ENCODE data around the gene HSPA1B. TPM values are rescaled to one million over a fixed set of nuclear protein-coding genes. Genes with fewer than 3 reads are reported as not detected.
"Not testable (repeated sequence)": the region's sequence is repeated elsewhere in the genome, so short reads cannot be mapped to it uniquely, and the experiment has no call there.

HSPA1B gene
- polyA plus RNA-seq, 2 of the 4 experiments (the other 2 are of a cell fraction): 70.6 to 125 TPM

GRCh38 chr6:31865205-31866118 lies 37.9 kb downstream of the HSPA1B start:
- no peak for DNase-seq (ENCODE audit: low read depth in 1 of 2, low spot score in 1 of 2)
- H3K27ac ChIP-seq: no peak overlapping the region
- H3K4me1 ChIP-seq: peaks cover 4% of the 10 kb centered on the region; the same call in 1 of the 3 replicates
- CTCF ChIA-PET: interaction anchor here (0.6 to 1.6 kb wide), 8 partner anchors 9 to 88 kb away, joined by 3 to 5 read pairs (median 3); no protein-coding TSS in a partner anchor
- WGBS (ENCODE audit: missing lambda C conversion rate): 74% methylated on average over 20 of the region's 21 CpGs
- H3K9me3 ChIP-seq: no peaks in the 10 kb centered on the region
- no peak overlapping the region for H3K4me3 ChIP-seq
- TF ChIP-seq MAZ (IDR thresholded peaks at IDR 0.05; ENCODE audit: borderline replicate concordance, low read depth, low read length): no peak
- TF ChIP-seq, protein P1, sequence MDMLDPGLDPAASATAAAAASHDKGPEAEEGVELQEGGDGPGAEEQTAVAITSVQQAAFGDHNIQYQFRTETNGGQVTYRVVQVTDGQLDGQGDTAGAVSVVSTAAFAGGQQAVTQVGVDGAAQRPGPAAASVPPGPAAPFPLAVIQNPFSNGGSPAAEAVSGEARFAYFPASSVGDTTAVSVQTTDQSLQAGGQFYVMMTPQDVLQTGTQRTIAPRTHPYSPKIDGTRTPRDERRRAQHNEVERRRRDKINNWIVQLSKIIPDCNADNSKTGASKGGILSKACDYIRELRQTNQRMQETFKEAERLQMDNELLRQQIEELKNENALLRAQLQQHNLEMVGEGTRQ (IDR thresholded peaks at IDR 0.05): no peak
- TF ChIP-seq E2F6 (IDR thresholded peaks at IDR 0.05; ENCODE audit: borderline replicate concordance, low read depth): no peak
- no peak for TF ChIP-seq RARB (CRISPR knock-in tag; IDR thresholded peaks at IDR 0.05)
- TF ChIP-seq ESRRA (IDR thresholded peaks at IDR 0.05; ENCODE audit: borderline replicate concordance, low read length): no peak
- TF ChIP-seq NFE2L2 (conservative IDR thresholded peaks at IDR 0.05; ENCODE audit: low read length): no peak
- TF ChIP-seq, protein P2, sequence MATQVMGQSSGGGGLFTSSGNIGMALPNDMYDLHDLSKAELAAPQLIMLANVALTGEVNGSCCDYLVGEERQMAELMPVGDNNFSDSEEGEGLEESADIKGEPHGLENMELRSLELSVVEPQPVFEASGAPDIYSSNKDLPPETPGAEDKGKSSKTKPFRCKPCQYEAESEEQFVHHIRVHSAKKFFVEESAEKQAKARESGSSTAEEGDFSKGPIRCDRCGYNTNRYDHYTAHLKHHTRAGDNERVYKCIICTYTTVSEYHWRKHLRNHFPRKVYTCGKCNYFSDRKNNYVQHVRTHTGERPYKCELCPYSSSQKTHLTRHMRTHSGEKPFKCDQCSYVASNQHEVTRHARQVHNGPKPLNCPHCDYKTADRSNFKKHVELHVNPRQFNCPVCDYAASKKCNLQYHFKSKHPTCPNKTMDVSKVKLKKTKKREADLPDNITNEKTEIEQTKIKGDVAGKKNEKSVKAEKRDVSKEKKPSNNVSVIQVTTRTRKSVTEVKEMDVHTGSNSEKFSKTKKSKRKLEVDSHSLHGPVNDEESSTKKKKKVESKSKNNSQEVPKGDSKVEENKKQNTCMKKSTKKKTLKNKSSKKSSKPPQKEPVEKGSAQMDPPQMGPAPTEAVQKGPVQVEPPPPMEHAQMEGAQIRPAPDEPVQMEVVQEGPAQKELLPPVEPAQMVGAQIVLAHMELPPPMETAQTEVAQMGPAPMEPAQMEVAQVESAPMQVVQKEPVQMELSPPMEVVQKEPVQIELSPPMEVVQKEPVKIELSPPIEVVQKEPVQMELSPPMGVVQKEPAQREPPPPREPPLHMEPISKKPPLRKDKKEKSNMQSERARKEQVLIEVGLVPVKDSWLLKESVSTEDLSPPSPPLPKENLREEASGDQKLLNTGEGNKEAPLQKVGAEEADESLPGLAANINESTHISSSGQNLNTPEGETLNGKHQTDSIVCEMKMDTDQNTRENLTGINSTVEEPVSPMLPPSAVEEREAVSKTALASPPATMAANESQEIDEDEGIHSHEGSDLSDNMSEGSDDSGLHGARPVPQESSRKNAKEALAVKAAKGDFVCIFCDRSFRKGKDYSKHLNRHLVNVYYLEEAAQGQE (IDR thresholded peaks at IDR 0.05): no peak
- TF ChIP-seq CHD4 (IDR thresholded peaks at IDR 0.05; ENCODE audit: borderline replicate concordance): no peak
- no peak for TF ChIP-seq PHF8 (IDR thresholded peaks at IDR 0.05; ENCODE audit: borderline replicate concordance, low read depth)
- no peak for TF ChIP-seq NR3C1 (IDR thresholded peaks at IDR 0.05)
- no peak for TF ChIP-seq CBX8 (IDR thresholded peaks at IDR 0.05)
- no peak for TF ChIP-seq MYC (IDR thresholded peaks at IDR 0.05; ENCODE audit: borderline replicate concordance, low read length)
- no peak for TF ChIP-seq NPAS2 (CRISPR knock-in tag; IDR thresholded peaks at IDR 0.05; ENCODE audit: borderline replicate concordance)
- TF ChIP-seq HOXA7 (CRISPR knock-in tag; IDR thresholded peaks at IDR 0.05): no peak
- FAIRE-seq: no peak
- H3K4me2 ChIP-seq: no peak overlapping the region
- POLR2A ChIA-PET: interaction anchor here (0.5 kb wide), 1 partner anchor 30 kb away, joined by 3 read pairs; no protein-coding TSS in a partner anchor
- ATAC-seq: no peak

DNA sequence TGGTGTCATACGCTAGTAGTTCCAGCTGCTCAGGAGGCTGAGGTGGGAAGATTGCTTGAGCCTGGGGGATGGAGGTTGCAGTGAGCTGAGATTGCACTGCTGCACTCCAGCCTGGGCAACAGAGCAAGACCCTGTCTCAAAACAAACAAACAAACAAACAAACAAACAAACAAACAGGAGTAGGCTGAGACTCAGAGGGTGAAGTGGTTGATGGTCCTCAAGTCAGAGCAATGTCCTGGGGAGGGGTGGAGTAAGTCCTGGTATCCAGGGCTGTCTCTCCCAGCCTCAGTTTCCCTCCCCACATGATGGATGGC lies 41.1 kb downstream of the HSPA1B start:
- not testable (repeated sequence) for DNase-seq (ENCODE audit: low read depth in 1 of 2, low spot score in 1 of 2); FAIRE-seq
- CTCF ChIA-PET: interaction anchor here (1.1 kb wide), 1 partner anchor 322 kb away, joined by 3 read pairs; the partner anchor contains the start of gene ATP6V1G2

DNA sequence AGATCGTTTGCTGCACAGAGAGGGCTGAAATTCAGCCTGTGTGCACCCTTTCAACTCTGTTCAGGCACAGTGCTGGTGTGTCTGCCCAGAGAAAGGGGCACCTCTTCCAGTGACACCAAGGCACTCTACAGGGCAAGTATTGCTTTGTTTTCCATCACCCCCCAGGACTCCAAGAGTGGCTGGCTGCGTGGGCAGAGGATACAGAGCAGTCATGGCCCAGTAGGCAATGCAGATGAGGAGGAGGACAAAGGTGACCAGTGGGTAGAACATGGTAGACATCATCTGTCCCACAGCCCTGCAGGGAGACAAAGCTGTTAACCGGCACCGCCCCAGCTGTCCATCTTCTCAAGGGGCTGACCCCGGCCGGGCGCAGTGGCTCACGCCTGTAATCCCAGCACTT lies 41.8 kb downstream of the HSPA1B start:
- 68% methylated on average over 6 of the region's 8 CpGs for WGBS (ENCODE audit: missing lambda C conversion rate)
- no peak overlapping the region for H3K4me3 ChIP-seq
- no peak for ATAC-seq
- ChIA-PET CTCF (interaction anchor here (1.1 kb wide), 1 partner anchor 323 kb away, joined by 3 read pairs; the partner anchor contains the start of gene ATP6V1G2), POLR2A (no interaction called here)
- no peaks in the 10 kb centered on the region; the same call in 2 of the 3 replicates for H3K4me1 ChIP-seq
- no peak overlapping the region for H3K4me2 ChIP-seq
- H3K9me3 ChIP-seq: no peaks in the 10 kb centered on the region
- DNase-seq (ENCODE audit: low read depth in 1 of 2, low spot score in 1 of 2): no peak
- FAIRE-seq: no peak
- no peak overlapping the region for H3K27ac ChIP-seq
- no peak for TF ChIP-seq HOXA7 (CRISPR knock-in tag; IDR thresholded peaks at IDR 0.05)
- TF ChIP-seq RNF2 (IDR thresholded peaks at IDR 0.05; ENCODE audit: borderline replicate concordance, low read depth): no peak
- TF ChIP-seq CBX2 (IDR thresholded peaks at IDR 0.05; ENCODE audit: borderline replicate concordance, low read depth): no peak
- TF ChIP-seq NFE2L2 (conservative IDR thresholded peaks at IDR 0.05; ENCODE audit: low read length): no peak
- no peak for TF ChIP-seq JUNB (IDR thresholded peaks at IDR 0.05)
- TF ChIP-seq NR3C1 (IDR thresholded peaks at IDR 0.05): no peak

More for the DNA sequence above, 41.1 kb downstream of the HSPA1B start:
- H3K4me1 ChIP-seq, H3K9me3 ChIP-seq, H3K27ac ChIP-seq, H3K4me2 ChIP-seq, POLR2A ChIA-PET, H3K4me3 ChIP-seq, ATAC-seq: not testable (repeated sequence)
- 100% methylated on average over 1 of the region's 1 CpG for WGBS (ENCODE audit: missing lambda C conversion rate)

All from A549 (cell line).